ENCODE measurements around the gene CAVIN4. TPM values are rescaled to one million over a fixed set of nuclear protein-coding genes. Genes with fewer than 3 reads are reported as not detected.

Gene CAVIN4
- total and polyA plus RNA-seq, 2 experiments from 2014 or later = 3.0 to 6.0 TPM

DNA sequence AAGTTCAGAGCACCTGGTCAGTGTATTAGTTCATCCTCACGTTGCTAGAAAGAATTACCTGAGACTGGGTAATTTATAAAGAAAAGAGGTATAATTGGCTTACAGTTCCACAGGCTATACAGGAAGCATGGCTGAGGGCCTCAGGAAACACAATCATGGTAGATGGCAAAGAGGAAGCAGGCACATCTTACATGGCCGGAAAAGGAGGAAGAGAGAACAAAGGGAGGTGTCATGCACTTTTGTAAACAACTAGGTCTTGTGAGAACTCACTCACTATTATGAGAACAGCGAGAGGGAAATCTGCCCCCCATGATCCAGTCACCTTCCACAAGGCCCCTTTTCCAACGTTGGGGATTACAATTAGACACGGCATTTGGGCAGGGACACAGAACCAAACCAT is 28.8 kb upstream of the CAVIN4 start:
- H3K9me3 Mint-ChIP-seq = peaks cover 20% of the 10 kb centered on the region
- Histone ChIP-seq H3K27me3 (ENCODE audit: insufficient read depth) (no peaks in the 10 kb centered on the region), H3F3A (replicated peaks; ENCODE audit: low read depth) (no peaks in the 10 kb centered on the region), H2AFZ (no peak overlapping the region), H3K79me2 (replicated peaks; ENCODE audit: insufficient read depth) (peaks cover under 1% of the 10 kb centered on the region), H3K36me3 (ENCODE audit: insufficient read depth) (peaks cover 40% of the 10 kb centered on the region), H3K4me1 (ENCODE audit: insufficient read depth) (no peaks in the 10 kb centered on the region), H3K4me3 (no peak overlapping the region), H4K20me1 (replicated peaks; ENCODE audit: insufficient read depth) (peaks cover 4% of the 10 kb centered on the region; the same call in 1 of the 2 replicates), H3K27ac (ENCODE audit: low read depth) (no peak overlapping the region), H3K4me2 (no peak overlapping the region), H3K9me2 (ENCODE audit: insufficient read depth) (0 out of 2 replicates have a peak, but pooled peaks cover 4% of the 10 kb centered on the region)
- no peak overlapping the region for H3K27ac Mint-ChIP-seq
- H3K27me3 Mint-ChIP-seq (ENCODE audit: insufficient read depth, low read depth, poor library complexity) = no peaks in the 10 kb centered on the region
- H3K4me1 Mint-ChIP-seq = no peaks in the 10 kb centered on the region
- peaks cover 54% of the 10 kb centered on the region for H3K36me3 Mint-ChIP-seq (ENCODE audit: low read depth)
- no peak overlapping the region for H3K4me3 Mint-ChIP-seq
- DNase-seq (ENCODE audit: low spot score) (no peak), ATAC-seq (no peak)
- no peak for TF ChIP-seq JUNB (IDR thresholded peaks at IDR 0.05; ENCODE audit: unreplicated experiment)
- TF ChIP-seq CREB1 (CRISPR knock-in tag; IDR thresholded peaks at IDR 0.05; ENCODE audit: low read depth) = no peak
- no peak for TF ChIP-seq ZNF114 (CRISPR knock-in tag; IDR thresholded peaks at IDR 0.05)
- no peak for TF ChIP-seq STAT1 (IDR thresholded peaks at IDR 0.05; ENCODE audit: unreplicated experiment)
- TF ChIP-seq, protein P1, sequence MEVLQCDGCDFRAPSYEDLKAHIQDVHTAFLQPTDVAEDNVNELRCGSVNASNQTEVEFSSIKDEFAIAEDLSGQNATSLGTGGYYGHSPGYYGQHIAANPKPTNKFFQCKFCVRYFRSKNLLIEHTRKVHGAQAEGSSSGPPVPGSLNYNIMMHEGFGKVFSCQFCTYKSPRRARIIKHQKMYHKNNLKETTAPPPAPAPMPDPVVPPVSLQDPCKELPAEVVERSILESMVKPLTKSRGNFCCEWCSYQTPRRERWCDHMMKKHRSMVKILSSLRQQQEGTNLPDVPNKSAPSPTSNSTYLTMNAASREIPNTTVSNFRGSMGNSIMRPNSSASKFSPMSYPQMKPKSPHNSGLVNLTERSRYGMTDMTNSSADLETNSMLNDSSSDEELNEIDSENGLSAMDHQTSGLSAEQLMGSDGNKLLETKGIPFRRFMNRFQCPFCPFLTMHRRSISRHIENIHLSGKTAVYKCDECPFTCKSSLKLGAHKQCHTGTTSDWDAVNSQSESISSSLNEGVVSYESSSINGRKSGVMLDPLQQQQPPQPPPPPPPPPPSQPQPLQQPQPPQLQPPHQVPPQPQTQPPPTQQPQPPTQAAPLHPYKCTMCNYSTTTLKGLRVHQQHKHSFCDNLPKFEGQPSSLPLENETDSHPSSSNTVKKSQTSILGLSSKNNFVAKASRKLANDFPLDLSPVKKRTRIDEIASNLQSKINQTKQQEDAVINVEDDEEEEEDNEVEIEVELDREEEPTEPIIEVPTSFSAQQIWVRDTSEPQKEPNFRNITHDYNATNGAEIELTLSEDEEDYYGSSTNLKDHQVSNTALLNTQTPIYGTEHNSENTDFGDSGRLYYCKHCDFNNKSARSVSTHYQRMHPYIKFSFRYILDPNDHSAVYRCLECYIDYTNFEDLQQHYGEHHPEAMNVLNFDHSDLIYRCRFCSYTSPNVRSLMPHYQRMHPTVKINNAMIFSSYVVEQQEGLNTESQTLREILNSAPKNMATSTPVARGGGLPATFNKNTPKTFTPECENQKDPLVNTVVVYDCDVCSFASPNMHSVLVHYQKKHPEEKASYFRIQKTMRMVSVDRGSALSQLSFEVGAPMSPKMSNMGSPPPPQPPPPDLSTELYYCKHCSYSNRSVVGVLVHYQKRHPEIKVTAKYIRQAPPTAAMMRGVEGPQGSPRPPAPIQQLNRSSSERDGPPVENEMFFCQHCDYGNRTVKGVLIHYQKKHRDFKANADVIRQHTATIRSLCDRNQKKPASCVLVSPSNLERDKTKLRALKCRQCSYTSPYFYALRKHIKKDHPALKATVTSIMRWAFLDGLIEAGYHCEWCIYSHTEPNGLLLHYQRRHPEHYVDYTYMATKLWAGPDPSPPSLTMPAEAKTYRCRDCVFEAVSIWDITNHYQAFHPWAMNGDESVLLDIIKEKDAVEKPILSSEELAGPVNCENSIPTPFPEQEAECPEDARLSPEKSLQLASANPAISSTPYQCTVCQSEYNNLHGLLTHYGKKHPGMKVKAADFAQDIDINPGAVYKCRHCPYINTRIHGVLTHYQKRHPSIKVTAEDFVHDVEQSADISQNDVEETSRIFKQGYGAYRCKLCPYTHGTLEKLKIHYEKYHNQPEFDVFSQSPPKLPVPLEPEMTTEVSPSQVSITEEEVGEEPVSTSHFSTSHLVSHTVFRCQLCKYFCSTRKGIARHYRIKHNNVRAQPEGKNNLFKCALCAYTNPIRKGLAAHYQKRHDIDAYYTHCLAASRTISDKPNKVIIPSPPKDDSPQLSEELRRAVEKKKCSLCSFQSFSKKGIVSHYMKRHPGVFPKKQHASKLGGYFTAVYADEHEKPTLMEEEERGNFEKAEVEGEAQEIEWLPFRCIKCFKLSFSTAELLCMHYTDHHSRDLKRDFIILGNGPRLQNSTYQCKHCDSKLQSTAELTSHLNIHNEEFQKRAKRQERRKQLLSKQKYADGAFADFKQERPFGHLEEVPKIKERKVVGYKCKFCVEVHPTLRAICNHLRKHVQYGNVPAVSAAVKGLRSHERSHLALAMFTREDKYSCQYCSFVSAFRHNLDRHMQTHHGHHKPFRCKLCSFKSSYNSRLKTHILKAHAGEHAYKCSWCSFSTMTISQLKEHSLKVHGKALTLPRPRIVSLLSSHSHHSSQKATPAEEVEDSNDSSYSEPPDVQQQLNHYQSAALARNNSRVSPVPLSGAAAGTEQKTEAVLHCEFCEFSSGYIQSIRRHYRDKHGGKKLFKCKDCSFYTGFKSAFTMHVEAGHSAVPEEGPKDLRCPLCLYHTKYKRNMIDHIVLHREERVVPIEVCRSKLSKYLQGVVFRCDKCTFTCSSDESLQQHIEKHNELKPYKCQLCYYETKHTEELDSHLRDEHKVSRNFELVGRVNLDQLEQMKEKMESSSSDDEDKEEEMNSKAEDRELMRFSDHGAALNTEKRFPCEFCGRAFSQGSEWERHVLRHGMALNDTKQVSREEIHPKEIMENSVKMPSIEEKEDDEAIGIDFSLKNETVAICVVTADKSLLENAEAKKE (CRISPR knock-in tag; IDR thresholded peaks at IDR 0.05) = no peak
- TF ChIP-seq NANOG (IDR thresholded peaks at IDR 0.05; ENCODE audit: borderline replicate concordance) = no peak

DNA sequence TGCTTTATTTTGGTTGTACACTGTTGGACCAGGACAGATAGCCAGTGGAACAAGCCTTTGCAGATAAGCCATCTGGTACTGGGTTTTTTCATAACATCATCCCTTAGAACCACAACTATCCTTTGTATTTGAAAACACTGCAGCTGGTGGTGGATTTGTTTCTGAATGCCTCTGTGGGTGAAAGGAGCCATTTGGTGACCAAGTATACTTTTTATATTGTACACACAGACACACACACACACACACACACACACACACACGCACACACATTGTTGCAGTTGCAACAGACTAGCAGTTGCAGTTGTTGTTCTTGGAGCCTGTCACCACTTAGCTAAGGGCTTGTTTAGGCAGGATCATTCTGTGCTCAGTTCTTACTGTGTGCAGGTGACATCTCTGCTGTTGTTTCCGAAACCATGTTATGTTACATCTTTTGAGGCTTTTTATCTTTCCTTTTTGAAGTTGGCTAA is 22.9 kb upstream of the CAVIN4 start:
- no peak overlapping the region for H3K27ac ChIP-seq (ENCODE audit: low read depth)
- no peaks in the 10 kb centered on the region for H3K9me2 ChIP-seq (ENCODE audit: insufficient read depth)
- Mint-ChIP-seq H3K9me3 (no peaks in the 10 kb centered on the region), H3K4me1 (no peaks in the 10 kb centered on the region), H3K27ac (no peak overlapping the region), H3K36me3 (ENCODE audit: low read depth) (peaks cover 18% of the 10 kb centered on the region), H3K4me3 (no peak overlapping the region), H3K27me3 (ENCODE audit: insufficient read depth, low read depth, poor library complexity) (no peaks in the 10 kb centered on the region)
- ATAC-seq = no peak
- no peaks in the 10 kb centered on the region for H3F3A ChIP-seq (replicated peaks; ENCODE audit: low read depth)
- H3K4me3 ChIP-seq = no peak overlapping the region
- peaks cover 4% of the 10 kb centered on the region; the same call in 1 of the 2 replicates for H4K20me1 ChIP-seq (replicated peaks; ENCODE audit: insufficient read depth)
- H3K79me2 ChIP-seq (replicated peaks; ENCODE audit: insufficient read depth) = no peaks in the 10 kb centered on the region
- H3K4me1 ChIP-seq (ENCODE audit: insufficient read depth) = no peaks in the 10 kb centered on the region
- H3K36me3 ChIP-seq (ENCODE audit: insufficient read depth) = peaks cover 19% of the 10 kb centered on the region; the same call in 1 of the 2 replicates
- no peak overlapping the region for H3K4me2 ChIP-seq
- no peaks in the 10 kb centered on the region for H3K27me3 ChIP-seq (ENCODE audit: insufficient read depth)
- H2AFZ ChIP-seq = no peak overlapping the region
- no peak for DNase-seq (ENCODE audit: low spot score)
- no peak for TF ChIP-seq NANOG (IDR thresholded peaks at IDR 0.05; ENCODE audit: borderline replicate concordance)
- no peak for TF ChIP-seq EZH2phosphoT487 (IDR thresholded peaks at IDR 0.05; ENCODE audit: unreplicated experiment)
- TF ChIP-seq, protein P1 (CRISPR knock-in tag; IDR thresholded peaks at IDR 0.05) = no peak
